Stimulated activated CD8-positive, alpha-beta memory T cell treated with anti-CD3 and anti-CD28 coated beads, Interleukin-4, amount 100 ng/mL, for 1 hour (primary cell): Measurements from ENCODE around the gene PNMA8A.
"Not testable (repeated sequence)": the region's sequence is repeated elsewhere in the genome, so short reads cannot be mapped to it uniquely, and the experiment has no call there.

ENCODE experiments used
- DNase-seq, 2 donors: peaks; one replicate each; pipeline ENCODE4 v3.0.0-alpha.2; 2020; ENCODE audit warnings: low read depth in 2 of 2, low spot score in 1 of 2

PNMA8A gene

DNA sequence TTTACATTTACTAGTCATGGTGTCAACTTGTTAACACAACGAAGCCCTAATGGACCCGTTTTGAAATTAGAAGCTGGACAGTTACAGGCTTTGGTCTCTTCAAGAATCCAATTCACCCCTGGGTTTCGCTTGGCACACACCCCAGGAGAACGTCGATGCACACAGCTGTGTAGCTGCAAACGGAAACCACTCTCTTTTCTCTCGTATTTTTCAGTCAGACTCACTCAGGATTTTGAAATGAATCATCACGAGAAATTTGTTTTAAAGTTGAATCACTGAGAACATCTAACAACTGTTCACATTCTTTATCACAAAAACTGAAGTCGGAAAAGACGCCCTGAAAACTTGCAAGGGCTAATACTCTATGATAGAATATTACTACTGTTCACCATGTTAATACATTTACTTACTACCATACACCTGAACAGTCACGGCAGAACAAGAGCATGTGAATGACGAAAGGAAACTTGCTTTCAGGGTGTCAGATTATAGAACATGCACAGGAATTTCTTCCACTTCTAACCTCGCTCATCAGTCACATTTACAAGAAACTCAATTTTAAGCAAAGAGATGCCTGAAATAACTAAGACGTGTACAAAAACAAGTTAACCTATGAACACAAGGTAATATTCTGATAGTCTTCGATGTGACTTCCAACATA is 4.7 kb downstream of the PNMA8A start:
- no peak for DNase-seq

DNA sequence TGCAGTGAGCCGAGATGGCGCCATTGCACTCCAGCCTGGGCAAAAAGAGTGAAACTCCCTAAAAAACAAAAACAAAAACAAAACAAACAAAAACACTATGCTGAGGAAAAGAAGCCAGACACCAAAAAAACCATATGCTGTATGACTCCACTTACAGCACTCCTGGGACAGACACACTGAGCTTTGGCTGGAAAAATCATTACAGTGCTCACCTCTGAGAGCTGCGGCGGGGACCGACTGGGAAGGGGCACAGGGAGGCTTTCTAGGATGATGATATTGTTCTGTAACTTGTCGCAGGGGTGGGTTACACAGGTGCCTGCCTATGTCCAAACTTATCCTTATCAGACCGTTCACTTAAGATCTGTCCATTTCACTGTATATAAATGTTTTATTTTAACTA is 7.8 kb downstream of the PNMA8A start:
- DNase-seq: no peak

DNA sequence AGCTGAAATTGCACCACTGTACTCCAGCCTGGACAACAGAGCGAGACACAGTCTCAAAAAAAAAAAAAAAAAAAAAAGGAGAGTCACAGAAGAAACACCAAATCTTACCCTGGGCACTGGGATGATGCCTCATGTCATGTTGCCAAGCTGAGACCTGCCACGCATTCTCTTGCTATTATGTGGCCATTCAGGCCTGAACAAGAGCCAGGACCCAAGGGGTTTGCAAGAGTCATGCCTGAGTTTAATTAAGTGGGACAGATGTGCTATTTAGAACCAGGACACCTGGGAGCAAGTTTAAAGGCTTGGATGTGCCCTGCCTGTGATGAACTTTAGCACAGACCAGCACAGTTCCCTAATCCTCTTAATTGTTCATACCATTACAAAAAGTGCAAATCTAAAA is 9.8 kb downstream of the PNMA8A start:
- DNase-seq: no peak

DNA sequence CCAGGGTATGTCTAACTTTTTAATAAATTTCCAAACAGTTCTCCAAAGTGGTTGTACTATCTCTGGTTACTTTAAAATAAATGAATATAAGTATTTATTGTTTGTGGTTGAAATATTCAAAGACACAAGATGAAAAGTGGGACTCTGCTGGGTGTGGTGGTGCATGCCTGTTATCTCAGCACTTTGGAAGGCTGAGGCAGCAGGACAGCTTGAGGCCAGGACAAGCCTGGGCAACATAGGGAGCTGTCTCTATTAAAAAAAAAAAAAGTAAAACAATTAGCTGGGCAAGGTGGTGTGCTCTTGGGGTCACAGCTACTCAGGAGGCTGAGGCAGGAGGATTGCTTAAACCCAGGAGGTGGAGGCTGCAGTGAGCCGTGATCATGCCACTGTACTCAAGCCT is 10.4 kb downstream of the PNMA8A start:
- no peak for DNase-seq

DNA sequence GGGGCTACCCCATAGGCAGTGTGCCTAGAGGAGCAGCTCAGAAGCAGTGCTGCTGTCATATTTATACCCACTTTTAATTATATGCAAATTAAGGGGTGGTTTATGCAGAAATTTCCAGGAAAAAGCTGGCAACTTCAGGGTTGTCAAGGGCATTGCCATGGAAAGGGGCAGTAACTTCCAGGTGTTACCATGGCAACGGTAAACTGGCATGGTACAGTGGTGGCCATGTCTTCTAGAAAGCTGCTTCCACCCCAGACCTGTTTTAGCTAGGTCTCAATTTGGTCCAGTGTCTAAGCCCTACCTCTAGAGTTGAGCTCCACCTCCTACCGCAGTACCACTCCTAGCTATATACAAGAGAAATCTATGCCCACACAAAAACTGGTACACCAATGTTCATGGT is 11.3 kb downstream of the PNMA8A start:
- DNase-seq: no peak

DNA sequence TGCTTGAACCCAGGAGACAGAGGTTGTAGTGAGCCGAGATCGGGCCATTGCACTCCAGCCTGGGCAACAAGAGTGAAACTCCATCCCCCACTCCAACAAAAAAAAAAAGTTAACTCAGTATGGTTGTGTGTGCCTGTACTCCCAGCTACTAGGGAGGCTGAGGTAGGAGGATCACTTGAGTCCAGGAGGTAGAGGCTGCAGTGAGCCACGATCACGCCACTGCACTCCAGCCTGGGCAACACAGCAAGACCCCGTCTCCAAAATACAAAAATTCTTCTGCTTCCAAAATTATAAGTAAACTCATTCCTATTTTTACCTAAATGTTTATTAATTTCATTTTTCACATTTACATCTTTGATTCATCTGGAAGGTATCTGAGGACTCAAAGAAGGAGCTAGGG is 14.4 kb downstream of the PNMA8A start:
- no peak for DNase-seq

DNA sequence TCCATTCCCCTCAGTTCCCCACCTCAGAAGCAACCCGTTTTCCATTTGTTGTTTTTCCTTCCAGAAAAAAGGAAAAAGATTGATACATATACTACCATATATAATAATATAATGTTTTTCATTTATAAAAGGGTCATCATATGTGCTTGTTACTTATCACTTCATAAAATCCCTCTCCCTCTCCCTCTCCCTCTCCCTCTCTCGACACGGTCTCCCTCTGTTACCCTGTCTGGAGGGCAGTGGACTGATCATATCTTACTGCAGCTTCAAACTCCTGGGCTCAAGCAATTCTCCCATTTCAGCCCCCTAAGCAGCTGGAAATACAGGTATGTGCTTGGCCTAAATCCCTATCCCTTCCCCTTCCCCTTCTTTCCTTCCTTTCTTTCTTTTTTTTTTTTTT is 17.1 kb downstream of the PNMA8A start:
- no peak for DNase-seq

DNA sequence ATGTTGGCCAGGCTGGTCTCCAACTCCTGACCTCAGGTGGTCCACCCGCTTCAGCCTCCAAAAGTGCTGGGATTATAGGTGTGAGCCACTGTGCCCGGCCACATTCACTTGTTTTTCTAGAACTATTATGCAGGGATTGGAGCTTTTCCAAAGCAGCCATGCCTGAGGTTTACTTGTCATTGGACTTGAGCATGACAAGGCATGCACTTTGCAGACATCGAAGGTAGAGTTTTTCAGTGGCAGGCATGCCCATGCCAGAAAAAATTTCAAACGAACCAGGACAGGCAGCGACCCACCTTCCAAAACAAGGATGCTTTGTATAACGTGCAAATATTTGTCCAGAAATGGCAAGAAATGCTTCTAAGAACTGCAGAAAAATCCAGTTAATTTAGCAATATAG is 17.7 kb downstream of the PNMA8A start:
- no peak for DNase-seq

DNA sequence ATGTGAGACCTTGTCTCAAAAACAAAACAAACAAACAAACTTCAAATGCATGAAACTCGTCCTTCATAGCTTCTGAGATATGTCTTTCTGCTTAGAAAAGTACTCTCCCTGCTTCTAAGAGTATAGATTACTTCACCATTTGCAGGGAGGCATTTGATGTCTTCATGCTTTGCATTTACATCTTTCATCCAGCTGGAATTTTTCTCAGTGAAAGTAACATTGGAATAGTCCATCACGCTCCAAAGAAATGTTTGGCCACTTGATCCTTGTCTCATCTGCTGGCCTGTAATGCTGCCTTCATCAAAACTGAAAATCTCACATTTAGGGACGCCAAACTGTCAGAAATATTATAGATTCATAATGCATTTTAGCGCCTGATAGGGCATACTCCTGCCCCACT is 19.2 kb downstream of the PNMA8A start:
- no peak for DNase-seq

DNA sequence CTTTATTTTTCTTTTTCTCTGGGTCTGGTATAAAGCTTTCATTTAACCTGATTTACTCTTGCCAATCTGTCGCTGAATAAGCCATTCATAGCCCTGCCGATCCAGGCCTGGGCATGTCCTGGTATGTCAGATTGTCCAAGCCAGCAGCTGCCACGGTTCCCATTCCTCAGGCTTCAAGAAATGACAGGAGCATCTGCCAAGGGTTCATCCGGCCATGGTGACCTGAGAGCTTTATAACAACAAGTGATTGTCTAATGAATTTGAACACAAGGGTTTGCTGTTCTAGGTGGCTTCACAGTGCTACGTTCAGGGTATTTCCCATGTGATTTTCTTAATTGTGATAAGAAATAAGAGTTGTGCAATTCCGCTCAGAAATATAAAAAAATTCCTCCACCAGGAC is 20.0 kb downstream of the PNMA8A start:
- no peak for DNase-seq

DNA sequence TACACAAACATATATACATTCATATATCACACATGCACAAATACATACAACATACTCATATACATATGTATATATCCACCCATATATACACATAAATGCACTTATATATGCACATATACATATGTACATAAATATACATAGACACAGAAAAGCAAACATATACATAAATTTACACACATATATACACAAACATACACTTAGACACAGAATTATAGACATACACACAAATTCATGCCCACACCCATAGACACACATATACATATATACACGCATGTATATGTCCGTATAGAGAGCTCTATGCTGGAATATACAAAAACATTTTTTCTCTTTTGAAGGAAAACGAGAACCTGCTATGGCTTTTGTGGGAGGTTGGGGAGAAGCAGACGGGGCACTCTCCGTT is 20.6 kb downstream of the PNMA8A start:
- DNase-seq: no peak

DNA sequence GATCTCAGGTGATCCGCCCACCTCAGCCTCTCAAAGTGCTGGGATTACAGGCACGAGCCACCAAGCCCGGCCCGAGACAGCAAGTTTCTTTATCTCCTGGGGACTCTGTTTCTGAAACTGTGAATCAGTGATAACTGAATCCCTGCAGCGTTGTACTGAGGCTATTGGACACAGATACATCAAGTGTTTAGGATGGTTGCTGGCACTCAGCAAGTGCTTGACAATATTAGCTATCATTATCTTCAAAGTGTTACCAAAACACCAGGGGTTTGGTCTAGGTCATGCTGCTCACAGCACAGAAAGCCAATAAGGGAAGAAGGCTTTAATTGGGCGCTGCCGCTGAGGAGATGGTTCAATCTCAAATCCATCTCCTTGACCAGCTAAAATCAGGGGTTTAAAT is 22.1 kb downstream of the PNMA8A start:
- no peak for DNase-seq

DNA sequence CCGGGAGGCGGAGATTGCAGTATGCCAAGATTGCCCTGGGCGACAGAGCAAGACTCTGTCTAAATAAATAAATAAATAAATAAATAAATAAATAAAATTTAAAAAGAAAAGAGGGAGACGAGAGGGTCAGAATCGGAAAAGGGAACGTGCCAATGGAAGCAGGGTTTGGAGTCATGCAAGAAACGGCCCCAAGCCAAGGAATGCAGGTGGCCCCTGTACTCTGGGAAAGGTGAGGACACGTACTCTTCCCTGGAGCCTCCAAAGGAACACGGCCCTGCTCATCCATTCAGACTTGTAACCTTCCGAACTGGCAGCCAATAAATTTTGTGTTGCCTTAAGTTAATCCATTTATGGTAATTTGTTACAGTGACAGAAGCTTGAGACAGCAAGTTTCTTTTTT is 22.8 kb downstream of the PNMA8A start:
- no peak for DNase-seq

DNA sequence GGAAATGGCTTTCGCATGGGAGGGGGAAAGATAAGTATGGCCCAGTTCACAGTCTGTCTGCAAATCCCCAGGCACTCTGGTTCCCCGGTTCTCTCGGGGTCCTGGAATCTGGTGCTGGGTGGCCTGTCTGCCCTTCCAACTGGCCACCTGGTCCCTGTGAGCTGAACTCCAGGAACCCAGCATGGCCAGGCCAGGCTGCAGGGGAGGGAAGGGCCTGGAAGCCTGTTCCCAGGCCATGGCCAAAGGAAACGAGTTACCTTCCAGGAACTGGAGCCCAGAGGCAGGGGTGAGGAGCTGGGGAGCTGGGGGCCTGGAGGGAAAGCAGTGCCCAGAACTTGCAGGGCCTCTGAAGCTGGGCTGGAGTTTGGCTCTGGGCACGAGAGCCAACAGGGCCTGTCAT is 23.5 kb downstream of the PNMA8A start:
- no peak for DNase-seq

DNA sequence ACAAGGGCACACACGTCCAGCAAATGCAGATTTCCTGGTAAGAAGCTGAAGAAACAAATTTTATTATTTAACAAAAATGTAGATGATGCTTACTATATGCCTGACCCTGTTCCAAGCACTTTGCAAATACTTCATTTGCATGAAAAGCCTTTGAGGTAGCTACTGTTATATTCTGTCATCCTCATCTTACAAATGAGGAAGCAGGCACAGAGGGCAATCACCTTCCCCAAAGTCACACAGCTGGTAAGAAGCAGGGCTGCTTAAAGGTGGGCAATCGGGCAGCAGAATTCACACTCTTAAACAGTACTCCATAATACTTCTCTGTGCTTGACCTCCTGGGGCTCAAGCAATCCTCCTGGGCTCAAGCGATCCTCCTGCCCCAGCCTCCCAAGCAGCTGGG is 24.4 kb downstream of the PNMA8A start:
- DNase-seq: no peak

DNA sequence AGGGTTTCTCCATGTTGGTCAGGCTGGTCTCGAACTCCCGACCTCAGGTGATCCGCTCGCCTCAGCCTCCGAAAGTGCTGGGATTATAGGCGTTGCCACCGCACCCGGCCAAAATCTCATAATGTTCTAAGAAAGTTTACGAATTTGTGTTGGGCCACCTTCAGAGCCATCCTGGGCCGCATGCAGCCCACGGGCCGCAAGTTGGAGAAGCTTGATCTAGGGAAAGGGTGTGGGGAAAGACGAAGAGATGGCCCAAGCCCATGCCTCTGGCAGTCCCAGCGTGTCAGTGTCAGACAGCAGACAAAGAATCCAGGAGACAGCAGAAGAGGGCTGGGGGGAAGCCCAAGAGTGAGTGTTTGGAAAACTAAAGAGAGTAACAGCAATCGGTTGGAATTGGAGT is 25.3 kb downstream of the PNMA8A start:
- no peak for DNase-seq

DNA sequence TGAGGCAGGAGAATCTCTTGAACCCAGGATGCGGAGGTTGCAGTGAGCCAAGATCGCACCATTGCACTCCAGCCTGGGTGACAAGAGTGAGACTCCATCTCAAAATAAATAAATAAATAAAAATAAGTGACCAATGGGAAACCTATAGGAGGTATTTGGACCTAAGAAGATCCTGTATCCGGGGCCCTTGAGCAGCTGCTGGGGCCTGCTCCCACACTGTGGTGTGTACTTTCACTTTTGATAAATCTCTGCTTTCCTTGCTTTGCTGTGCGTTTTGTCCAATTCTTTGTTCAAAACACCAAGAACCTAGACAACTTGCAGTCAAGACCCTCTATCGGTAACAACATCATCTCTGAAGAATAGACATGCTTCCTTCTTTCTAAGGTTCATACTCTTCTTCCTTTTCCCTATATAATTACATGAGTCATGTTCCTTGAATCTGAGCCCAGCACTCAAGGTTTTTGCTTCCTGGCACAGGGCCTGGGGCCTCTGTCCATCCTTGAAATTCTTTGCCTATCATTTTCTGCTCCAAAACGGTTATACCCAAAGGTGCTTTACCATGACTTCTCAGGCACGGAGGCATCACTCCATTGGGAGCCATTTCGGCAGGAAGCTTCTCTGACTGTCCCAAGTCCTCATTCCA is 28.4 kb downstream of the PNMA8A start:
- no peak for DNase-seq

DNA sequence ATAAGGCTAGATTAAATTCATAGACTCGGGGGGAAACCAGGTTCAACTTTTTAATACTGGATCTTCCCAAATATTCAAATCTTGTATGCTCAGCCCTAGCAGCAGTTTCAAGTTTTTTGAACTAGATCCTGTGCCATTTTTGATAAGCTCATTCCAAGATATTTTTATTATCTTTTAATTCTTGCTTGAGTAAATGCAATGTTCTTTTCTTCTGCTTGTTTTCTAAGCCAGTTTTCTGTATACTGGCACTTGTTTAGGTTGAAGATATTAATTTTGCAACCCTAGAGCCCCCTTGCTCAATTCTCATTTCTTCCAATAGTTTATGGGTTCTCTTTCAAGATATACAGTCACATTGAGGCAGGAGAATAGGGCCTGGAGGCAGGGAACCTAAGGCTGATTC is 29.5 kb downstream of the PNMA8A start:
- no peak for DNase-seq

DNA sequence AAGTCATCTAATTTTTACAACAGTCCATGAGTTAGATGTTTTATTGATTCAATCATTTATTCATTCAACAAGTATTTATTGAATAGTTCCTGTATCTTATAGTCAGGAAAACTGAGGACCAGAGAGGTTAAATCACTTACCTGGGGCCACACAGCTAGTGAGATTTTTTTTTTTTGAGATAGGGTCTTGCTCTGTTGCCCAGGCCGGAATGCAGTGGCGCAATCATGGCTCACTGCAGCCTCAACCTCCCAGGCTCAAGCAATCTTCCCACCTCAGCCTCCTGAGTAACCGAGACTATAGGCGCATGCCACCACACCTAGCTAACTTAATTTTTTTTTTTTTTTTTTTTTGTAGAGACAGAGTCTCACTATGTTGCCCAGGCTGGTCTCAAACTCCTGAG is 35.7 kb downstream of the PNMA8A start:
- not testable (repeated sequence) for DNase-seq

DNA sequence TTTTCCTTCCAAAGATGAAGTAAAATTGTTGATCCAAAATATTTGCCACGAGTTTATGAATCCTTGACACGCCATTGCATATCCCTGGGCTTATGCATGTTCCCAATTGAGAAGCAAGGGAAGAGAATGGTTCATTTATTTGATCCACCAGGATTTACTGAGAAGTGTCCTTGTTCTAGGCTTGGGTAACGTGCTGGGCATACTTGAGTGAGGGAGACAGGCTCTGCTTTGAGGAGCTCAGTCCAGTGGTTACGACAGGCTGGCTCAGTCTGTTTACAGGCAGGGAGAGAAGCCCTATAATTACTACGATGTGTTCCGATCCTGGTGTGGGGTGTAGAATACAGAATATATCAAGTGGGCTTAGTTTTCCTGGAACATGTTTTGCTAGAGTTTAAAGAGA is 36.4 kb downstream of the PNMA8A start:
- no peak for DNase-seq

DNA sequence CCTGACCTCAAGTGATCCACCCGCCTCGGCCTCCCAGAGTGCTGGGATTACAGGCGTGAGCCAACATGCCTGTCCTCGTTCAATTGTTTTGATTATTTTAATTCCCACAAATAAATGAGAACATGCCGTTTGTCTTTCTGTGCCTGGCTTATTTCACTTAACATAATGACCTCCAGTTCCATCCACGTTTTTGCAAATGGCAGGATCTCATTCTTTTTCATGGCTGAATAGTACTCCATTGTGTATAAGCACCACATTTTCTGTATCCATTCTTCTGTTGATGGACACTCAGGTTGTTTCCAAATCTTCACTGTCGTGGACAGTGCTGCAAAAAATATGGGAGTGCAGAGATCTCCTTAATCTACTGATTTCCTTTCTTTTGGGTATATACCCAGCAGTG is 37.9 kb downstream of the PNMA8A start:
- not testable (repeated sequence) for DNase-seq

DNA sequence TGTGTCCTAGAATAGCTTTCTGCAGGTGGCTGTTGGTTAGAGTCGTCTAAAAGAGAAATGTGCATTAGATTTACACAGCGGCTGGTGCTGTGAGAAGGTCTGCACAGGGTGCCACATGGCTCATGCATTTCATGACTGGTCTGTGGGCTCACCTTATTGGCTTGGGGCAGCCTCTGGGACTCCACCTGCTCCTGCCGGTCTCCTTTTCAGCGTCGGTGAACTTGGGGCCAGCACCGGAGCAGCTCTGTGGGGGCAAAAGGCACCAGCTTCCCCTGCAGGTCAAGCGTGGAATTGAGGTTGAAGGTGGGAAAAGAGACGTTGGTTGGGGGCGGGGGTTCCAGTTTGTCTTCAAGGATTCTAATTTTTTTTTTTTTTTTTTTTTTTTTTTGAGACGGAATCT is 39.5 kb downstream of the PNMA8A start:
- no peak for DNase-seq

DNA sequence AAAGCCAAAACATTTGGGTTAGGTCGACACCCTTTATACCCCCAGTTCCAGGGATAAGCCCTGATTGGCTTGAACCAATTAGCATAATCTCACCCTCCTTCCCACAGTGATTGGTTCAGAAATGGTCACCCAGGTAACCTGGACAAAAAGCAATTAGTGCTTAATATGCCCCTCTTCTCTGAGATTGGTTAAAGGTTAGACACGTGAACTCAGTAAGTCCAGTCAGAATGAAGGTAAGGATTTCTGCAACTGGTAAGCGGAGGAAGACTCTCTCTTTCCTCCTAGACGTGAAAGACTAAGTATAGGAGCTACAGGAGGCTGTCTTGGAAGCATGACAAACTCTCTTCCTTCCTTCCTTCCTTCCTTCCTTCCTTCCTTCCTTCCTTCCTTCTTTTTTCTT is 41.4 kb downstream of the PNMA8A start:
- no peak for DNase-seq
